HEK293 (cell line): ENCODE results near the gene SLC39A7.

Source experiments
- CTCF ChIA-PET: fragments of 350-600 bp; formaldehyde crosslinking; extraction: SDS; loops from one replicate; lab custom pipeline; 2021; ENCODE audit warnings: antibody characterized with exemption; lab: Yijun Ruan, JAX
- POLR2A ChIA-PET: fragments of 300-600 bp; formaldehyde crosslinking; extraction: SDS; loops from one replicate; lab custom pipeline; 2020; ENCODE audit warnings: antibody characterized with exemption, inconsistent platforms; lab: Yijun Ruan, JAX
- H3K27ac ChIP-seq: fragments of 200-500 bp; sonication (Bioruptor generic); 2 replicates; pipeline ENCODE4 v1.5.1; 2014; ENCODE audit warnings: low read depth, low read length, control low read depth, inconsistent platforms; ENCODE audit errors: extremely low read depth
- H3K36me3 ChIP-seq, 2 experiments: fragments of 200-500 bp in 1 of 2; sonication (Bioruptor generic) in 1 of 2; 1 replicate in 1 of 2; 2 replicates in 1 of 2; pipeline ENCODE4 v1.5.1; 2014 to 2017; ENCODE audit warnings: inconsistent platforms in 2 of 2, low read length in 2 of 2; ENCODE audit not compliant: control insufficient read depth in 2 of 2, insufficient read depth in 1 of 2
- H3K4me1 ChIP-seq: fragments of 200-500 bp; sonication (Bioruptor generic); 2 replicates; pipeline ENCODE4 v1.5.1; 2014; ENCODE audit warnings: mild to moderate bottlenecking, low read length, inconsistent platforms; ENCODE audit not compliant: control insufficient read depth, insufficient read depth
- H3K4me3 ChIP-seq: 2 replicates; pipeline ENCODE4 v1.5.1; 2011; ENCODE audit warnings: low read depth, mild to moderate bottlenecking, control low read depth, low read length, moderate library complexity
- H3K9me3 ChIP-seq: fragments of 200-500 bp; sonication (Bioruptor generic); 2 replicates; pipeline ENCODE4 v1.5.1; 2014; ENCODE audit warnings: low read depth, low read length, inconsistent platforms; ENCODE audit not compliant: control insufficient read depth, insufficient read depth
- GLI2 ChIP-seq: fragments of 450-650 bp; formaldehyde crosslinking; IDR thresholded peaks from 2 replicates; pipeline ENCODE4; 2017; ENCODE audit warnings: missing biosample characterization, missing genetic modification characterization, low read depth, borderline replicate concordance
- ZBTB11 ChIP-seq: fragments of 450-650 bp; formaldehyde crosslinking; conservative IDR thresholded peaks from 2 replicates; pipeline ENCODE4 v1.5.1; 2016; ENCODE audit warnings: low read depth, missing biosample characterization, missing genetic modification characterization
- ZBTB48 ChIP-seq: fragments of 450-650 bp; formaldehyde crosslinking; IDR thresholded peaks from 2 replicates; pipeline ENCODE4 v1.5.1; 2016; ENCODE audit warnings: missing biosample characterization, missing genetic modification characterization
- ZFHX2 ChIP-seq: fragments of 450-650 bp; formaldehyde crosslinking; conservative IDR thresholded peaks from 2 replicates; pipeline ENCODE4 v1.5.1; 2016; ENCODE audit warnings: missing biosample characterization, missing genetic modification characterization
- ZNF112 ChIP-seq: fragments of 450-650 bp; formaldehyde crosslinking; IDR thresholded peaks from 2 replicates; pipeline ENCODE4 v1.5.0; 2017; ENCODE audit warnings: missing biosample characterization, missing genetic modification characterization
- ZNF157 ChIP-seq: fragments of 450-650 bp; formaldehyde crosslinking; IDR thresholded peaks from 2 replicates; pipeline ENCODE4 v1.5.1; 2016; ENCODE audit warnings: missing biosample characterization, missing genetic modification characterization
- ZNF16 ChIP-seq: fragments of 450-650 bp; formaldehyde crosslinking; IDR thresholded peaks from 2 replicates; pipeline ENCODE4 v1.5.1; 2016; ENCODE audit warnings: low read depth, missing biosample characterization, missing genetic modification characterization
- ZNF174 ChIP-seq: fragments of 450-650 bp; formaldehyde crosslinking; IDR thresholded peaks from 2 replicates; pipeline ENCODE4 v1.5.0; 2017; ENCODE audit warnings: missing biosample characterization, mild to moderate bottlenecking, missing genetic modification characterization
- ZNF221 ChIP-seq: fragments of 450-650 bp; formaldehyde crosslinking; IDR thresholded peaks from 2 replicates; pipeline ENCODE4 v1.5.1; 2017; ENCODE audit warnings: missing biosample characterization, missing genetic modification characterization, borderline replicate concordance
- ZNF266 ChIP-seq: fragments of 450-650 bp; formaldehyde crosslinking; IDR thresholded peaks from 2 replicates; pipeline ENCODE4 v1.5.1; 2016; ENCODE audit warnings: missing biosample characterization, missing genetic modification characterization, low read depth
- ZNF341 ChIP-seq: fragments of 450-650 bp; formaldehyde crosslinking; IDR thresholded peaks from 2 replicates; pipeline ENCODE4; 2016; ENCODE audit warnings: low read depth, missing biosample characterization, missing genetic modification characterization
- ZNF366 ChIP-seq: fragments of 450-650 bp; formaldehyde crosslinking; conservative IDR thresholded peaks from 2 replicates; pipeline ENCODE4 v1.5.1; 2016; ENCODE audit warnings: missing biosample characterization, missing genetic modification characterization
- ZNF449 ChIP-seq: fragments of 450-650 bp; formaldehyde crosslinking; IDR thresholded peaks from 2 replicates; pipeline ENCODE4 v1.5.1; 2017; ENCODE audit warnings: missing biosample characterization, mild to moderate bottlenecking, missing genetic modification characterization, moderate library complexity
- ZNF549 ChIP-seq: fragments of 450-650 bp; IDR thresholded peaks from 2 replicates; pipeline ENCODE4 v1.5.1; 2018; ENCODE audit warnings: missing biosample characterization, missing genetic modification characterization, mild to moderate bottlenecking, inconsistent platforms, moderate library complexity
- ZNF585B ChIP-seq: fragments of 450-650 bp; formaldehyde crosslinking; IDR thresholded peaks from 2 replicates; pipeline ENCODE4 v1.5.1; 2016; ENCODE audit warnings: missing biosample characterization, missing genetic modification characterization
- ZNF654 ChIP-seq: fragments of 450-650 bp; formaldehyde crosslinking; IDR thresholded peaks from 2 replicates; pipeline ENCODE4 v1.5.1; 2016; ENCODE audit warnings: low read depth, missing biosample characterization, missing genetic modification characterization
- ZNF660 ChIP-seq: fragments of 450-650 bp; IDR thresholded peaks from 2 replicates; pipeline ENCODE4 v1.5.1; 2018; ENCODE audit warnings: missing biosample characterization, mild to moderate bottlenecking, missing genetic modification characterization
- ZNF664 ChIP-seq: fragments of 450-650 bp; formaldehyde crosslinking; IDR thresholded peaks from 2 replicates; pipeline ENCODE4 v1.5.1; 2016; ENCODE audit warnings: missing biosample characterization, missing genetic modification characterization
- ZNF677 ChIP-seq: fragments of 450-650 bp; IDR thresholded peaks from 2 replicates; pipeline ENCODE4 v1.5.0; 2018; ENCODE audit warnings: missing biosample characterization, mild to moderate bottlenecking, missing genetic modification characterization, moderate library complexity

SLC39A7 gene

GRCh38 chr6:33251395-33252012, 50.8 kb downstream of the SLC39A7 start:
- CTCF ChIA-PET, result interaction anchor here (0.6 to 1.6 kb wide), 6 partner anchors 16 to 413 kb away, joined by 3 to 8 read pairs (median 5); partner anchors contain the start of genes B3GALT4, RPS18, TAP2 and VPS52
- H3K4me3 ChIP-seq, result no peak overlapping the region

GRCh38 chr6:33252759-33253158, 52.1 kb downstream of the SLC39A7 start:
- CTCF ChIA-PET, result interaction anchor here (0.6 kb wide), 1 partner anchor 47 kb away, joined by 3 read pairs; no protein-coding TSS in a partner anchor
- H3K9me3 ChIP-seq, result no peaks in the 10 kb centered on the region
- H3K27ac ChIP-seq, result no peak overlapping the region
- H3K4me1 ChIP-seq, result peaks cover 12% of the 10 kb centered on the region
- H3K4me3 ChIP-seq, result no peak overlapping the region
- TF ChIP-seq GLI2 (tag by site-specific recombination), result no peak
- TF ChIP-seq ZFHX2 (tag by site-specific recombination), result no peak
- no peak for TF ChIP-seq ZNF677
- TF ChIP-seq ZBTB48, result no peak
- TF ChIP-seq ZNF221, result no peak
- TF ChIP-seq ZNF449 (tag by site-specific recombination), result no peak
- TF ChIP-seq ZNF341 (tag by site-specific recombination), result no peak
- no peak for TF ChIP-seq ZNF157 (tag by site-specific recombination)
- no peak for TF ChIP-seq ZBTB11 (tag by site-specific recombination)
- TF ChIP-seq ZNF660, result no peak
- no peak for TF ChIP-seq ZNF366 (tag by site-specific recombination)
- TF ChIP-seq ZNF266 (tag by site-specific recombination), result no peak
- TF ChIP-seq ZNF549, result no peak
- TF ChIP-seq ZNF585B (tag by site-specific recombination), result no peak
- TF ChIP-seq ZNF112 (tag by site-specific recombination), result no peak
- TF ChIP-seq ZNF174 (tag by site-specific recombination), result no peak
- TF ChIP-seq ZNF16 (tag by site-specific recombination), result no peak
- H3K36me3 ChIP-seq, result peaks cover 26% of the 10 kb centered on the region in 2 experiments; a peak in 2 of 3 replicates
- POLR2A ChIA-PET, result interaction anchor here (0.7 kb wide), 1 partner anchor 376 kb away, joined by 6 read pairs; no protein-coding TSS in a partner anchor

More at GRCh38 chr6:33251395-33252012, 50.8 kb downstream of the SLC39A7 start:
- Histone ChIP-seq H3K27ac (no peak overlapping the region), H3K4me1 (peaks cover 12% of the 10 kb centered on the region), H3K36me3 (peaks cover 14 to 20% of the 10 kb centered on the region in 2 experiments; a peak in 2 of 3 replicates), H3K9me3 (no peaks in the 10 kb centered on the region)
- TF ChIP-seq ZNF664 (tag by site-specific recombination) (no peak), ZNF654 (tag by site-specific recombination) (peak; percentile 11; the same call in 1 of the 2 replicates)
- POLR2A ChIA-PET, result interaction anchor here (0.7 to 4.8 kb wide), 5 partner anchors 12 to 280 kb away, joined by 3 to 65 read pairs (median 30); partner anchors contain the start of genes B3GALT4, RPS18 and VPS52
